Omental fat pad (tissue), 4 donors: ENCODE results near the gene PLSCR3. TPM values are rescaled to one million over a fixed set of nuclear protein-coding genes. Genes with fewer than 3 reads are reported as not detected.

ENCODE experiments used
- ATAC-seq: fragments of 150-250 bp; one replicate; pipeline ENCODE4 v1.9.1; 2016; ENCODE audit warnings: mild to moderate bottlenecking, moderate library complexity; ENCODE audit not compliant: low FRiP score
- DNase-seq: peaks from one replicate; pipeline ENCODE4 v3.0.0-alpha.2; 2019; ENCODE audit warnings: low spot score
- CTCF ChIP-seq, 3 donors: fragments of 450-650 bp; IDR thresholded peaks; one replicate each; pipeline ENCODE4 v1.5.1; 2016 to 2017; ENCODE audit warnings: antibody characterized with exemption in 3 of 3, mild to moderate bottlenecking in 3 of 3, moderate library complexity in 2 of 3
- total RNA-seq, 4 donors: library from RNA; depleted of rRNA; stranded (reverse); fragments of >200 nt; gene quantifications; one replicate each; pipeline ENCODE4 v1.1.0, GENCODE V29; 2016

The PLSCR3 gene
- total RNA-seq, 4 donors from 2014 or later: 11.1 to 16.9 (median 16.6) TPM

GRCh38 chr17:7407485-7408251 is 13.3 kb upstream of the PLSCR3 start, which contains the start of gene NLGN2:
NLGN2 (plus strand) TSS chr17:7407845; CDS start chr17:7408256, 411 bp downstream.
- ATAC-seq (no peak), DNase-seq (no peak)
- no peak for TF ChIP-seq CTCF (IDR thresholded peaks at IDR 0.05)

GRCh38 chr17:7407082-7407481 is 12.8 kb upstream of the PLSCR3 start:
- TF ChIP-seq CTCF (IDR thresholded peaks at IDR 0.05): no peak
- ATAC-seq (no peak), DNase-seq (no peak)

- no peak for TF ChIP-seq CTCF (IDR thresholded peaks at IDR 0.05)
- ATAC-seq: no peak
- DNase-seq: no peak
Measured at GRCh38 chr17:7406235-7406825, 12.0 kb upstream of the PLSCR3 start.

- DNase-seq (no peak), ATAC-seq (no peak)
Measured at GRCh38 chr17:7405350-7406234, 11.3 kb upstream of the PLSCR3 start.

GRCh38 chr17:7404737-7405349 is 10.5 kb upstream of the PLSCR3 start:
- no peak for TF ChIP-seq CTCF (IDR thresholded peaks at IDR 0.05)
- ATAC-seq (peak; percentile 50), DNase-seq (no peak)

More at GRCh38 chr17:7405350-7406234, 11.3 kb upstream of the PLSCR3 start:
- TF ChIP-seq CTCF (IDR thresholded peaks at IDR 0.05): no peak

- TF ChIP-seq CTCF (IDR thresholded peaks at IDR 0.05): no peak
- DNase-seq (peak; percentile 93), ATAC-seq (peak; percentile 92)
Measured at GRCh38 chr17:7403977-7404736, 9.8 kb upstream of the PLSCR3 start, which contains the start of gene TMEM256. TMEM256 (minus strand) TSS chr17:7404097; CDS start chr17:7404084, 13 bp downstream.
